Ascending aorta (tissue), 2 donors: ENCODE results near the gene WDR72. TPM values are rescaled to one million over a fixed set of nuclear protein-coding genes. Genes with fewer than 3 reads are reported as not detected.

Experiments
- DNase-seq, 2 donors: peaks; one replicate each; pipeline ENCODE4 v3.0.0-alpha.2; 2019; ENCODE audit warnings: low spot score in 2 of 2
- H3K27ac ChIP-seq, 2 donors: fragments of 200-600 bp; sonication (generic); one replicate each; pipeline ENCODE4 v1.5.1; 2016 to 2017; ENCODE audit warnings: mild to moderate bottlenecking in 1 of 2
- H3K27me3 ChIP-seq: fragments of 200-600 bp; sonication (generic); one replicate; pipeline ENCODE4 v1.5.1; 2017
- H3K36me3 ChIP-seq, 2 donors: fragments of 200-600 bp; sonication (generic); one replicate each; pipeline ENCODE4 v1.5.1; 2016
- H3K4me1 ChIP-seq, 2 donors: fragments of 200-600 bp; sonication (generic); one replicate each; pipeline ENCODE4 v1.5.1; 2016 to 2017; ENCODE audit warnings: mild to moderate bottlenecking in 1 of 2
- H3K4me3 ChIP-seq, 2 donors: fragments of 200-600 bp; sonication (generic); one replicate each; pipeline ENCODE4 v1.5.1; 2016 to 2017; ENCODE audit warnings: mild to moderate bottlenecking in 1 of 2
- H3K9me3 ChIP-seq, 2 donors: fragments of 200-600 bp; sonication (generic); one replicate each; pipeline ENCODE4 v1.5.1; 2016
- CTCF ChIP-seq, 3 experiments: fragments of 200-600 bp in 2 of 3; fragments of 450-650 bp in 1 of 3; sonication (generic) in 2 of 3; IDR thresholded peaks; one replicate each; pipeline ENCODE4 v1.5.1; 2016 to 2019; ENCODE audit warnings: antibody characterized with exemption in 3 of 3, mild to moderate bottlenecking in 1 of 3, moderate library complexity in 1 of 3
- intact Hi-C: fragments of 100-400 bp; cut with DNase I; formaldehyde crosslinking; loops from one replicate; pipeline ENCODE4 v1.15.1; 2023
- total RNA-seq: library from RNA; depleted of rRNA; stranded (reverse); fragments of >200 nt; gene quantifications from one replicate; pipeline ENCODE4 v1.1.0, GENCODE V29; 2016

Gene WDR72
- total RNA-seq = not detected

- Histone ChIP-seq H3K27me3 (no peaks in the 10 kb centered on the region), H3K9me3 (no peaks in the 10 kb centered on the region), H3K4me3 (peak within 1 kb of the TSS; percentile 30 to 40), H3K36me3 (no peaks in the 10 kb centered on the region), H3K27ac (no peak within 1 kb of the TSS), H3K4me1 (no peaks in the 10 kb centered on the region)
- DNase-seq = no peak
- intact Hi-C loops = no loop called here
- no peak for TF ChIP-seq CTCF (IDR thresholded peaks at IDR 0.05)
Measured at GRCh38 chr15:53759411-53759931, at the start of gene WDR72. Gene WDR72, minus strand, starts transcription at chr15:53759663. Its CDS starts 26,514 bp downstream, at chr15:53733149.

GRCh38 chr15:53808058-53808706 lies 48.7 kb upstream of the WDR72 start:
- no peaks in the 10 kb centered on the region for H3K27me3 ChIP-seq
- intact Hi-C loops = no loop called here

GRCh38 chr15:53807501-53807900 lies 48.0 kb upstream of the WDR72 start:
- Histone ChIP-seq H3K4me3 (no peak overlapping the region), H3K9me3 (no peaks in the 10 kb centered on the region), H3K27me3 (no peaks in the 10 kb centered on the region), H3K4me1 (no peaks in the 10 kb centered on the region), H3K27ac (no peak overlapping the region), H3K36me3 (no peaks in the 10 kb centered on the region)
- no peak for TF ChIP-seq CTCF (IDR thresholded peaks at IDR 0.05)
- no peak for DNase-seq
- intact Hi-C loops = no loop called here

More at GRCh38 chr15:53808058-53808706, 48.7 kb upstream of the WDR72 start:
- no peaks in the 10 kb centered on the region for H3K4me1 ChIP-seq
- no peak overlapping the region for H3K4me3 ChIP-seq
- no peaks in the 10 kb centered on the region for H3K9me3 ChIP-seq
- DNase-seq = no peak
- peak in 2 of 3 experiments; percentile 66 to 68 for TF ChIP-seq CTCF (IDR thresholded peaks at IDR 0.05)
- no peaks in the 10 kb centered on the region for H3K36me3 ChIP-seq
- H3K27ac ChIP-seq = no peak overlapping the region

GRCh38 chr15:53802672-53803071 lies 43.2 kb upstream of the WDR72 start:
- no peak overlapping the region for H3K27ac ChIP-seq
- no peaks in the 10 kb centered on the region for H3K36me3 ChIP-seq
- no peaks in the 10 kb centered on the region for H3K27me3 ChIP-seq
- intact Hi-C loops = no loop called here
- no peak overlapping the region for H3K4me3 ChIP-seq
- no peaks in the 10 kb centered on the region for H3K9me3 ChIP-seq
- DNase-seq = no peak
- H3K4me1 ChIP-seq = no peaks in the 10 kb centered on the region
- no peak for TF ChIP-seq CTCF (IDR thresholded peaks at IDR 0.05)

- intact Hi-C loops = no loop called here
- Histone ChIP-seq H3K27ac (no peak overlapping the region), H3K4me1 (no peaks in the 10 kb centered on the region)
Measured at GRCh38 chr15:53791581-53791980, 32.1 kb upstream of the WDR72 start.

More at GRCh38 chr15:53791581-53791980, 32.1 kb upstream of the WDR72 start:
- H3K4me3 ChIP-seq = no peak overlapping the region
- no peaks in the 10 kb centered on the region for H3K27me3 ChIP-seq
- no peaks in the 10 kb centered on the region for H3K9me3 ChIP-seq
- no peak for TF ChIP-seq CTCF (IDR thresholded peaks at IDR 0.05)
- no peak for DNase-seq
- no peaks in the 10 kb centered on the region for H3K36me3 ChIP-seq
